Measurements from ENCODE around the gene CPT1A.
"Not testable (repeated sequence)": the region's sequence is repeated elsewhere in the genome, so short reads cannot be mapped to it uniquely, and the experiment has no call there.

Gene CPT1A

GRCh38 chr11:68863553-68864265 is 22.0 kb upstream of the CPT1A start:
- DNase-seq (ENCODE audit: insufficient read length, low spot score) (no peak), FAIRE-seq (no peak)
- no peak for TF ChIP-seq POLR2A (IDR thresholded peaks at IDR 0.05; ENCODE audit: low read depth, low read length)

DNA sequence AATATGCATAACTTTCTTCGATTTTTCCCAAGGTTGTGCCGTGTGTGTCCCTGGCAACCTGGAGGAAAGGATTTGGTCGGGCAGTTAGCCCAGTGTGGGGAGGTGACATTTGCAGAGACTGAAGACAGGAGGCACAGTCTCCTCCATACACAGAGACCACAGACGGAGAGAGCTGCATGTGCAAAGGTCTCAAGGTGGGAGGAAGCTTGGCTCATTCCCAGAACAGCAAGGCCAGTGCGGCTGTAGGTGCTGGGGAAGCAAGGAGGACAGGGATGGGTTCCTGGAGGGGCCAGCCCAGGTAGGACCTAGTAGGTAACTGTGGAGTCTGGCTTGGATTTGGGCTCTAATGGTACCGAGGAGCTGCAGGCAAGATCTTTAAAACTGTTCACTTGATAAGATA is 20.7 kb upstream of the CPT1A start:
- FAIRE-seq (no peak), DNase-seq (ENCODE audit: insufficient read length, low spot score) (no peak)
- no peak for TF ChIP-seq POLR2A (IDR thresholded peaks at IDR 0.05; ENCODE audit: low read depth, low read length)

DNA sequence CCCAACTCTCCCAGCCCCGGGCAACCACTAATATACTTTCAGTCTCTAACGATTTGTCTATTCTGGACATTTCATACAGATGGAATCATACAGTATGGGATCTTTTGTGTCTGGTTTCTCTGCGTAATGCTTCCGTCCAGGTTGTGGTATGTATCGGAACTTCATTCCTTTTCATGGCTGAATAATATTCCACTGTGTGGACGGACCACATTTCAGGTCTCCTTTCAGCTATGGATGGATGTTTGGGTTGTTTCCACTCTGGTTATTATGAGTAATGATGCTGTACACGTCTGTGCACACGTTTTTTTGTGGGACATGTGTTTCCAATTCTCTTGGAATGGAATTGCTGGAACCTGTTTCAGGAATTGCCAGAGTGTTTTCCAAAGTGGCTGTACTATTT is 17.4 kb upstream of the CPT1A start:
- FAIRE-seq (no peak), DNase-seq (ENCODE audit: insufficient read length, low spot score) (no peak)
- TF ChIP-seq POLR2A (IDR thresholded peaks at IDR 0.05; ENCODE audit: low read depth, low read length) = no peak

DNA sequence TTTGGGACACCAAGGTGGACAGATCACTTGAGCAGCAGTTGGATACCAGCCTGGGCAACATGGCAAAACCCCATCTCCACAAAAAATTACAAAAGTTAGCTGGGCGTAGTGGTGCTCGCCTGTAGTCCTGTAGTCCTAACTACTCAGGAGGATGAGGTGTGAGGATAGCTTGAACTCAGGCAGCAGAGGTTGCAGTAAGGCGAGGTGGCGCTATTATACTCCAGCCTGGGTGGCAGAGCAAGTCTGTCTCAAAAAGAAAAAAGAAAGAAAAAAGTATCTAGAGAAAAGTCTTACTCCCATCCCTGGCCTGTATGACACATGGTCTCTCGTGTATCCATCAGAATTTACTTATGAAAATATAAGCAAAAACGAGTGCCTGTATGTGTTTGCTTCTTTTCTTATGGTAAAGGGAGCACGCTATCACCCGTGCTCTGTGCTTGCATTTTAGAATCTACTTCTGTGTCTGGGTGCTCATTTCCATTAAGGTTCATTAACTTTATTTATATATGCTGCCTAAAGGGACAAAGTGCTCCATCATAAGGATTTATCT is 15.4 kb upstream of the CPT1A start:
- DNase-seq (ENCODE audit: insufficient read length, low spot score) (no peak), FAIRE-seq (no peak)
- no peak for TF ChIP-seq POLR2A (IDR thresholded peaks at IDR 0.05; ENCODE audit: low read depth, low read length)

DNA sequence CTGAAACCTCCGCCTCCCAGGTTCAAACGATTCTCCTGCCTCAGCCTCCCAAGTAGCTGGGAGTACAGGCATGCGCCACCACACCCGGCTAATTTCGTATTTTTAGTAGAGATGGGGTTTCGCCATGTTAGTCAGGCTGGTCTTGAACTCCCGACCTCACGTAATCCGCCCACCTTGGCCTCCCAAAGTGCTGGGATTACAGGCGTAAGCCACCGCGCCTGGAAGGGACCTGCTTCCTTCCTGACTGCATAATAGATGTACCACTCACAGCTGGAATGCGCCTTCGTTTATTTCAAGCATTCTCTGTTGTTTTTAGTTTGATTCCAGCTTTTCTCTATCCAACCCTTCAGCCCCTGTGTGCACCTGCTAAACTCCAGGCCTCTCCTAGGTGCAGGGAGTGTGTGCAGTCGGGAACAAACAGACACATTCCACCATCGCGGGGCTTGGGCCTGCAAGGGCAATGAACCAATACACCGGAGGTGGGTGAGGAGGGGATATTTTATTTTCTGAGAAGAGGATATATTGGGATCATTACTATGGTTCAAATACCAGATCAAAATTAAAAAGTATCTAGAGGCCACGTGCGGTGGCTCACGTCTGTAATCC is 14.8 kb upstream of the CPT1A start:
- not testable (repeated sequence) for DNase-seq (ENCODE audit: insufficient read length, low spot score); FAIRE-seq

- FAIRE-seq (no peak), DNase-seq (ENCODE audit: insufficient read length, low spot score) (no peak)
- TF ChIP-seq POLR2A (IDR thresholded peaks at IDR 0.05; ENCODE audit: low read depth, low read length) = no peak
Observed at GRCh38 chr11:68855205-68855981, 13.7 kb upstream of the CPT1A start.

DNA sequence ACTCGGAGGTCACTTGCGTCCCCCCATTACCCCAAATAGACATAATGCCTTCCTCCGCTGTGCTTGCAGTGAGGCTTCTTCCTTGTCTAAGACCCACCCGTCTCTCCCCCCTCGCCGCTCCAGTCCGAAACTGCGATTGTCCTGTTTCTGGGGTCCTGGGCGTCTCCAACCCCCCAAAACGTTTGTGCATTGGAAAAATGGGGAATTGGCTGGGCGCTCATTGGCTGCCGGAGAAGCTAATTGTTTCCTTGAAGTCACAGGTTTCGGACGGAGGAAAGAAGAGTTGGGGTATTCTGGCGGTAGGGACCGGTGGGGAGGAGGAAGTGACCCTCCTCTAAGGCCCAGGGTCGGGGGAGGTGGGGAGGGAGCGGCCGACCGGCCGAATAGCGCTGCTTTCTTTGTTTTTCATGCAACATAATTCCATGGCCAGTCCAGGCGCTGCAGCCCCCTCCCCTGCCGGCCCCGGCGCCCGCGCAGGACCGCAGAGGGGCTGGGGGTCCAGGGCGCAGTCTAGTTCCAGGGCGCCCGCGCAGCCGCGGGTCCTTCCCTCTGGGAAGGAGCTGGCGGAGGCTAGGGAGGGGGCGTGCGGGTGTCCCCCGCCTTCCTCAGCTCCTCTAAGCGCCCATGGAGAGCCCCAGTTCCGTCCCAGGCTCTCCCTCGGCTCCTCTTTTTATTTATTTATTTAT is 12.7 kb upstream of the CPT1A start:
- FAIRE-seq = no peak
- no peak for TF ChIP-seq POLR2A (IDR thresholded peaks at IDR 0.05; ENCODE audit: low read depth, low read length)
- DNase-seq (ENCODE audit: insufficient read length, low spot score) = no peak

DNA sequence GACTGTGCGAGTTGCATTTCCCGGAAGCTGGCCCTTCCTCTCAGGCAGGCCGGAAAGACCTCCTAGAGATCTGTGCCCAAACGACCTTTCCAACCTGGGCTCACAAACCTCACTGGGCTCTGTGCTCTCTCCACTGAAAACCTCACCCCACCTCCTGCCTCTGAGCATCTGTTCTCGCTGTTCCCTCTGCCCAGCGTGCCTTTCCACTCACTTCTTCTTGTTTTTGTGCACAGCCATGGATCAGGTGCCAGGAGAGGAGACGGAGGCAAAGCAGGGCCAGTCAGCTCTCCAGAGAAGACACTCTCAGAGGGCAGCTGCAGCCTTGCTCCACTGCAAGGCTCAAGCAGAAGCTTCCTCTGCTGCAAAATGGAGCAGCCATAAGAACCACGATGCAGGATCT is 10.9 kb upstream of the CPT1A start:
- FAIRE-seq = no peak

GRCh38 chr11:68848429-68848828 is 6.7 kb upstream of the CPT1A start:
- TF ChIP-seq POLR2A (IDR thresholded peaks at IDR 0.05; ENCODE audit: low read depth, low read length) = no peak
- DNase-seq (ENCODE audit: insufficient read length, low spot score) (no peak), FAIRE-seq (no peak)

More for the DNA sequence above, 10.9 kb upstream of the CPT1A start:
- no peak for DNase-seq (ENCODE audit: insufficient read length, low spot score)
- TF ChIP-seq POLR2A (IDR thresholded peaks at IDR 0.05; ENCODE audit: low read depth, low read length) = no peak

DNA sequence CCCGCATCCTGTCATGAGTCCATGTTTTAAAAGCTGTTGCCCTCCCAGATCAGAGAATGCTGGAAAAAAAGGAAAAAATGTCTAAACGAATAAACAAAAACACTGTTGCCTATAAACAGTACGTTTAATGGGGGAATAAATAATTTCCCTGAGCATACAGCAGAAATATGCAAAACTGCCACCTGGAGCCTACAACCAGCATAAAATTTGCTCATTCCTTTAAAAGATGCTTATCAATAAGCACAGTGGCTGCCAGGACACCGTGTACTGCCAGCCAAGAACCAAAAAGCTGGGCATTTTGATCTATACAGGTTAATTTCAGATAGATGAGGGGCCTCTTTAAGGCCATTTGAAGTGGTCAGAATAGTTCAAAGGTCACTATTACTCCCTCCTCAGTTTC is 5.7 kb upstream of the CPT1A start:
- DNase-seq (ENCODE audit: insufficient read length, low spot score) (no peak), FAIRE-seq (no peak)
- TF ChIP-seq POLR2A (IDR thresholded peaks at IDR 0.05; ENCODE audit: low read depth, low read length) = no peak

DNA sequence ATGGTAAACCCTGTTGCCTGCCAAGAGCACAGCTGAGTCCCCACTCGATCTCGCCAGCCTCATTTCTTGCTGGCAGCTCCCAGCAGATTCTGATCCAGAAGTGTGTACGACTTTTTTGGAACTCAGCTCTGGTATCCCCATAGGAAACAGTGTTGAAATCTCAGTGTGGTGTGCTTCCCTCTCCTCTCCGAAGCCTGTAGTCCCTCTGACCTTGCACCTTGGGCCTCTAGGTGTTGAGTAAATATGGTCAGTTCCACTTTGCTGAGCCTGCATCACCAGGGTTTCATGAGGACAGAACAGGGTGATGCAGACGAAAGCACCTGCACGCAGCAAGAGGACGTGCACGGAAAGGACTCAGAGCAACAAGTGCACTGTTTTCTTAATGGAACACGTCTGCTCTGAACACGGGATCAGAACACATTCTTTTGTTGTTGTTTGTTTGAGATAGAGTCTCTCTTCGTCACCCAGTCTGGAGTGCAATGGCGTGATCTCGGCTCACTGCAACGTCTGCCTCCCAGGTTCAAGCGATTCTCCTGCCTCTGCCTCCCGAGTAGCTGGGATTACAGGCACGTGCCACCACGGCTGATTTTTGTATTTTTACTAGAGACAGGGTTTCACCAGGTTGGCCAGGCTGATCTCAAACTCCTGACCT is 3.8 kb upstream of the CPT1A start:
- TF ChIP-seq POLR2A (IDR thresholded peaks at IDR 0.05; ENCODE audit: low read depth, low read length) = no peak
- FAIRE-seq (no peak), DNase-seq (ENCODE audit: insufficient read length, low spot score) (no peak)

DNA sequence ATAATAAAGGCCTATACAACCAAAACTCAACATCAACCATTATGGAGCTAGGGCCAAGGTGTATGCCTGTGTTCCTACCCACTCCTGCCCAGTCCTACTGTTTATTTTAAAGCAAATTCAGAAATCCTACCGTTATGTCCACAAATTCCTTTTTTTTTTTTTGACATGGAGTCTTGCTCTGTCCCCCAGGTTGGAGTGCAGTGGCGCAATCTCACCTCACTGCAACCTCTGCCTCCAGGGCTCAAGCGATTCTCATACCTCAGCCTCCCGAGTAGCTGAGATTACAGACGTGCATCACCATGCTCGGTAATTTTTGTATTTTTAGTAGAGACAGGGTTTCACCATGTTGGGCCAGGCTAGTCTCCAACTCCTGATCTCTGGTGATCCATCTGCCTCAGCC is 3.1 kb upstream of the CPT1A start:
- FAIRE-seq (no peak), DNase-seq (ENCODE audit: insufficient read length, low spot score) (no peak)
- TF ChIP-seq POLR2A (IDR thresholded peaks at IDR 0.05; ENCODE audit: low read depth, low read length) = no peak

- no peak for TF ChIP-seq POLR2A (IDR thresholded peaks at IDR 0.05; ENCODE audit: low read depth, low read length)
- DNase-seq (ENCODE audit: insufficient read length, low spot score) (no peak), FAIRE-seq (no peak)
Observed at GRCh38 chr11:68844376-68844775, 2.7 kb upstream of the CPT1A start.
